NCI-H82 treated with DMSO at 0.1 percent for 48 hours (cell line): ENCODE data around the gene MECP2.
"Not testable (repeated sequence)": the region's sequence is repeated elsewhere in the genome, so short reads cannot be mapped to it uniquely, and the experiment has no call there.

Source experiments
- DNase-seq: peaks from one replicate; lab custom pipeline; 2025; ENCODE audit not compliant: unreplicated experiment; lab: John Stamatoyannopoulos, UW

MECP2 gene

DNA sequence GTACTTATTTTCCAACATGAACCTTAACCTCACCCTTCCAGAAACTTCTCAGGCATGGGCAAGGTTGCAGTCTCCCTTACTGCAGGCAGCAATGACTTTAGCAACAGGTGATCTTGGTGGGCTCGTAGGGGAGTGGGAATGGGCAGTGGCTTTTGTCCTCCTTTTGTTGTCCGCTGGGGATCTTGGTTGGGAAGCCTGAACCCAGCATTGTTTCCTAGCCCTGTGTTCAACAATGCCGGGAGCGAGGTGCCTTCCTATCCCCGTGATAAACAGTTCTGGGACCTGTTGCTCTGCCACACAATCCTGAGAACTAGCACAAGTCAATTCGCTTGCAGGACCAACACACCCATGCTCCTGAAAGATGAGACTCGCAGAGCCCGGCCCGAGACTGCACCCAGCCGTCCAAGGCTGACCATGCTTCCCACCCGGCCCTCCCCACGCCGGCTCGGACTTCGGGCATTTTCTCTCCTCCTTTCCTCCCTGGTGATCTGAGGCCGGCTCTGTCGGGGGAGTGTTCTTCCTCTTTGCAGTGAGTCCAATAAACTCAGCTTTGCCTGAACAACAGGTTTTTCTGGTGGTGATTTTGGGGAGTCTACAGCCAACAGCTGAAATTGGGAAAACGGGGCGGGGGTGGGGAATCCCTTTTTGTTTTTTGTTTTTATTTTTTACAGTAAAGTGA is 98.0 kb downstream of the MECP2 start:
- no peak for DNase-seq

- DNase-seq: no peak
Measured at GRCh38 chrX:153995504-153995903, 102.0 kb downstream of the MECP2 start.

DNA sequence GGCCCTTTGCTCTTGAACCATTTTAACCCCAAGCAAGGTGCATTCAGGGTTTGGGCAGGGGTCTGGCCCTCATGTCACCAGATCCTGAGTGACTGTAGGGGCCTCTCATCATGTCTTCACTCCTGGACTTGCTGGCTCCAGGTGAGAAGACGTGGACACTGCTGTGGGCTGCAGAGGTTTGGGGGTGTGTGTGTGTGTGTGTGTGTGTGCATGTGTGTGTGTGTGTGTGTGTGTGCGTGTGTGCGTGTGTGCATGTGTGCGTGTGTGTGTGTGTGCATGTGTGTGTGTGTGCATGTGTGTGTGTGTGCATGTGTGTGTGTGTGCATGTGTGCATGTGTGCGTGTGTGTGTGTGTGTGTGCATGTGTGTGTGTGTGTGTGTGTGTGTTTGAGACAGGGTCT is 103.1 kb downstream of the MECP2 start:
- not testable (repeated sequence) for DNase-seq

- no peak for DNase-seq
Measured at GRCh38 chrX:153993978-153994377, 103.5 kb downstream of the MECP2 start.

DNA sequence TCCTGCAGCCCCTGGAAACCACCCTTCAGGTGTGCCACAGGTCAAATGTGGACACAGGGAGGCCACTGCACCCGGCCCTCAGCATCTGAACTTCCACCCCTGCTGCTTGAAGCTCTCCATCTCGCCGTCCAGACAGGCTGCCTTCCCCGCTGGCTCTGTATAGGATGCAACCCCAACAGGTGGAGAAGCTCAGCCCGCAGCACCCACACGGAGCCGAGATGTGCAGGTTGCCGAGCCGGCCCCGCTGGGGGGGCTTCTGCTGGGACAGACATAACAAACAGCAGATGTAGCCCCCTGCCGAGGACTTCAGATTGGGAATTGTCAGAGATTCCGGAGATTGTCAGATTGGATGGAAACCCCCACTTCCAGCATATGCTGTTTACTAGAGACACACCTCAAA is 104.4 kb downstream of the MECP2 start:
- DNase-seq: no peak

DNA sequence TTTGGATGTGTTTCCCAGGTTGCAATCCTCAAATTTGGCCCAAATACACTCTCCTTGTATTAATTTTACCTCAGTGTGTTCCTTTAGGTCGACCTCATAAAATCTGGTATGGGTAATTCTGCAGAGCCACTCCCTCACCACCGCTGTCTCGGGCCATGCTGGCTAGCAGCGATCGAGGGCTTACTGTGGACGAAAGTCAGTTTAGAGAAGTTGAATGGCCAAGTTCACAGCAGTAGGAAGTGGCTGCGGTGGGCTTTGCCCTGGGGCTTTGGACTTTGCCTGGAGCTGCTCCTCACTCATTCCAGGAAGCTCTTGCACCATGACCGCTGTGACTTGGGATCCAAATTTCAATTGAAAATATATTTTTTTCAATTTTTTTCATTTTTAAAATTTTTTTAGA is 105.3 kb downstream of the MECP2 start:
- no peak for DNase-seq

- no peak for DNase-seq
Measured at GRCh38 chrX:153991013-153991580, 106.4 kb downstream of the MECP2 start.

- DNase-seq: no peak
Measured at GRCh38 chrX:153989973-153990655, 107.4 kb downstream of the MECP2 start.

GRCh38 chrX:153988493-153988892 is 109.0 kb downstream of the MECP2 start:
- no peak for DNase-seq

DNA sequence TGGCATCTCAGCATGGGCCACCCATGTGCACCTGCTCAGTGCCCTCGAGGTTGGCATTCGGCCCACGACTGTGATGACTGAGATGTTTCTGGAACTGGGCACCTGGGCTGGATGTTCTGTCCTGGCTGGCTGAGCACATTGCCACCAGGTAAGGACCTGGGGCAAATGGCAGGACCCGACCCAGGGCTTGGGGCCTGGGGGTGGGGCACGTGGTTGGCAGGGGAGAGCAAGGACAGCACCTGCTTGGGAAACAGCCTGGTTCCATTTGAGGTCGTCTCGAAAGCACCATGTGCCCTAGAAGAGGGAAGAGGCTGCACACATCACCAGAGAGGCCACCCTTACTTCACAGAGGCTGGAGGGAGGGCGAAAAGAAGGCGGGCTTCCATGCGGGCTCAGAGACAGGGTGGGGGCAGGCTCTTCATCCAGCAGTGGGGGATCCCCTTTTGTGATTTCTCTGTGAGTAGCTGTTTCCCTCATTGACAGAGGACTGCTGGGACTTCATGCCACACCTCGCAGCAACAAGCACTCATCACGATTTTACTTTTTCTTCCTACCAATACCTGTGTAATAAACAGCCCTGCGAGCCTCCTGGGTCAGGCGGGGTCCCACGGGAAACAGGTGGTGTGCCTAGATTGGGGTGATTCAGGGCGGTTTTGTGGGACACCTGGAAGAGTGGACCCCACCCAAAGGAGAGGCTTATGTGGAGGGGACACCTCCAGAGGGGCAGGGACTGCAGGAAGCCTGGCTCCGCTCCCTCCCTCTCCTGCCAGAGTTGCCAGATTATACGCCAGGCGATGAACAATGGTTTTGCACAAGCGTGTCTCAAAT is 113.0 kb downstream of the MECP2 start:
- no peak for DNase-seq

GRCh38 chrX:153983321-153983801 is 114.2 kb downstream of the MECP2 start:
- DNase-seq: no peak

GRCh38 chrX:153981771-153982533 is 115.6 kb downstream of the MECP2 start:
- no peak for DNase-seq

DNA sequence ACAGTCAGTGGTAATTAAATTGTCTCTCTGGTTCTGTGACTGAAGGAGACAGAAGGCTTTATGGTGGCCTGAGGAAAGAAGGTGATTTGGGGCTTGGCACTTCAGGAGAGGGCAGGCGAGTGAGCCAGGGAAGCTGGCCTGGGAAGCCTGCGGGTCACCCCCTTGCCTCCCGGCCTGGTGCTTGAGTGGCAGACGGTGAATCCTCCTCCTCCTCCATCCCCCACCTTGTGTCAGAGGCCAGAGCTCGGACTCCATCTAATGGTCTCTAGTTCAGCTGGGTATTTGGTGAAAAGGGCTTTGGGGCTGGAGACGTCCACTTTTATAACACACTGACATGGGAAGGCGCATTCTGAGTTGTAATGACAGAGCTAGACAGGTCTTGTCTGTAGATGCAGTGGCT is 116.3 kb downstream of the MECP2 start:
- no peak for DNase-seq

GRCh38 chrX:153980394-153980793 is 117.1 kb downstream of the MECP2 start:
- not testable (repeated sequence) for DNase-seq

GRCh38 chrX:153974726-153975286 is 122.7 kb downstream of the MECP2 start:
- DNase-seq: no peak

DNA sequence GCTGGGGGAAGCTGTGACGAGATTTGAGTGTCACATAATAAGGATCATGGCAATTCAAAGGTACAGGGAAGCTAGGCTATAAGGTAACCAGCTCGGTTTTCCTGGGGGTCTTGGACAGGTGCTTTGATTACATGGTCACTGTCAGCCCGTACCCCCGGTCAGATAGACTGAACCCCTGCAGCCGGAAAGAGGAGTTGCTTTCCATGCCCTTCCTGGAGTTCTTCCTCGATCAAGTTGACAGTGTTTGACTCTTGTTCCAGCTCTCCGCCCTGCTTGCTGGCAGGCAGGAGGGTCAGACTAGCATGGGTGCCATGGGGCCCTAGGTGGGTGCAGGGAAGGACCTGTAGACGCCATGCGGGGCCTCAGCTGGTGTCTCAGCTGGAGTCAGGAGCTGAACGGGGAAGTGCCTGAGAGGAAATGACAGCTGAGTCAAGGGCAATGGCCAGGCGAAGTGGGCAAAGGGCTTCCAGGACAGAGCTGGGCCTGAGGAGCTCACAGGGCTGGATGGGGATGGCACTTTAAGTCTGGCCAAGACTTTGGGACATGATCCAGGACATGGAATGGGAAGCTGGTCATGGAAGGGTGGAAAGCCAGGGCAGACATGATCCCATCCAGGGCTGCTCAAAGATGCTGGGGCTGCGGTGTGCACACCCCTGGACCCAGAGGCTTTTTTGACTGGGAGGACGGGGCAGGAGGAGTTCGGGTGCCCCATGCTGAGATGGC is 123.4 kb downstream of the MECP2 start:
- DNase-seq: no peak

GRCh38 chrX:153973127-153974002 is 124.2 kb downstream of the MECP2 start:
- no peak for DNase-seq

- peak; percentile 64 for DNase-seq
Measured at GRCh38 chrX:153972368-153973126, 125.0 kb downstream of the MECP2 start, which contains the start of gene TMEM187. Gene TMEM187, plus strand, starts transcription at chrX:153972754. Its CDS starts 9,309 bp downstream, at chrX:153982063.
